GM12892 (cell line): ENCODE data around the gene C4orf50.

Experiments used
- POLR2A ChIP-seq: IDR thresholded peaks from 2 replicates; pipeline ENCODE4 v1.6.1; 2011; ENCODE audit warnings: low read depth, low read length, control low read depth
- POLR2AphosphoS5 ChIP-seq: IDR thresholded peaks from 2 replicates; pipeline ENCODE4 v1.6.1; 2011; ENCODE audit warnings: low read depth, low read length, control low read depth

GRCh38 chr4:6044276-6044675 is 26.0 kb upstream of the C4orf50 start:
- TF ChIP-seq POLR2AphosphoS5 (no peak), POLR2A (no peak)
